ENCODE measurements around the gene ZNF808.
"Not testable (repeated sequence)": the region's sequence is repeated elsewhere in the genome, so short reads cannot be mapped to it uniquely, and the experiment has no call there.

ZNF808 gene

GRCh38 chr19:52536448-52536800, 9.0 kb downstream of the ZNF808 start:
- DNase-seq: no peak

GRCh38 chr19:52538815-52539214, 11.3 kb downstream of the ZNF808 start:
- not testable (repeated sequence) for DNase-seq

- DNase-seq: not testable (repeated sequence)
Observed at GRCh38 chr19:52541176-52541575, 13.7 kb downstream of the ZNF808 start.

- DNase-seq: no peak
Observed at GRCh38 chr19:52541608-52542007, 14.1 kb downstream of the ZNF808 start.

GRCh38 chr19:52542541-52542940, 15.1 kb downstream of the ZNF808 start:
- not testable (repeated sequence) for DNase-seq

- no peak for DNase-seq
Observed at GRCh38 chr19:52542984-52543664, 15.7 kb downstream of the ZNF808 start.

GRCh38 chr19:52554216-52554971, 26.9 kb downstream of the ZNF808 start:
- DNase-seq: no peak

GRCh38 chr19:52557231-52557995, 29.9 kb downstream of the ZNF808 start:
- DNase-seq: no peak

GRCh38 chr19:52558732-52559445, 31.4 kb downstream of the ZNF808 start:
- not testable (repeated sequence) for DNase-seq

- not testable (repeated sequence) for DNase-seq
Observed at GRCh38 chr19:52561611-52562010, 34.1 kb downstream of the ZNF808 start.

GRCh38 chr19:52566121-52566520, 38.7 kb downstream of the ZNF808 start:
- no peak for DNase-seq

- DNase-seq: no peak
Observed at GRCh38 chr19:52566588-52566987, 39.1 kb downstream of the ZNF808 start.

GRCh38 chr19:52567921-52568320, 40.5 kb downstream of the ZNF808 start:
- DNase-seq: no peak

- peak; percentile 49 for DNase-seq
Observed at GRCh38 chr19:52569638-52569999, 42.2 kb downstream of the ZNF808 start.

- DNase-seq: peak; percentile 86
Observed at GRCh38 chr19:52570000-52570861, 42.8 kb downstream of the ZNF808 start, which contains the start of gene ZNF701. TSS of gene ZNF701 (plus strand) at chr19:52570287. CDS start at chr19:52574148, 3,861 bp downstream.

GRCh38 chr19:52584736-52585440, 57.4 kb downstream of the ZNF808 start:
- DNase-seq: no peak

- no peak for DNase-seq
Observed at GRCh38 chr19:52585604-52586003, 58.1 kb downstream of the ZNF808 start.

GRCh38 chr19:52590728-52591127, 63.3 kb downstream of the ZNF808 start:
- no peak for DNase-seq

GRCh38 chr19:52592301-52592700, 64.8 kb downstream of the ZNF808 start:
- no peak for DNase-seq

- not testable (repeated sequence) for DNase-seq
Observed at GRCh38 chr19:52593441-52593840, 66.0 kb downstream of the ZNF808 start.

GRCh38 chr19:52599241-52599640, 71.8 kb downstream of the ZNF808 start:
- no peak for DNase-seq
